Heart right ventricle (tissue), 16 donors: ENCODE results near the gene HEPACAM2. TPM values are rescaled to one million over a fixed set of nuclear protein-coding genes. Genes with fewer than 3 reads are reported as not detected.

Experiments
- ATAC-seq, 8 donors: fragments of 200-7000 bp; cut with Tn5 transposase; one replicate each; pipeline ENCODE4 v1.9.1; 2020; ENCODE audit warnings: mild to moderate bottlenecking in 8 of 8, moderate library complexity in 8 of 8, moderate number of reproducible peaks in 1 of 8
- DNase-seq, 2 donors: peaks; one replicate each; pipeline ENCODE4 v3.0.0-alpha.2; 2020
- H3K27ac ChIP-seq, 10 donors: fragments of 200-600 bp; sonication (generic) in 2 of 10; one replicate each; pipeline versions ENCODE4 v1.5.0 to v1.8.0; 2020 to 2022; ENCODE audit warnings: mild to moderate bottlenecking in 3 of 10
- H3K27me3 ChIP-seq, 7 donors: fragments of 200-600 bp; one replicate each; pipeline ENCODE4 v1.8.0; 2021 to 2022; ENCODE audit warnings: mild to moderate bottlenecking in 2 of 7
- H3K36me3 ChIP-seq, 9 donors: fragments of 200-600 bp; sonication (generic) in 1 of 9; one replicate each; pipeline versions ENCODE4 v1.5.0 to v1.8.0; 2020 to 2022; ENCODE audit warnings: mild to moderate bottlenecking in 2 of 9
- H3K4me1 ChIP-seq, 9 donors: fragments of 200-600 bp; sonication (generic) in 1 of 9; one replicate each; pipeline versions ENCODE4 v1.5.0 to v1.8.0; 2020 to 2022; ENCODE audit warnings: mild to moderate bottlenecking in 4 of 9
- H3K4me3 ChIP-seq, 10 donors: fragments of 200-600 bp; sonication (generic) in 2 of 10; one replicate each; pipeline versions ENCODE4 v1.5.0 to v1.8.0; 2020 to 2022; ENCODE audit warnings: mild to moderate bottlenecking in 7 of 10, moderate library complexity in 2 of 10
- H3K9me3 ChIP-seq, 11 donors: fragments of 200-600 bp in 10 of 11; sonication (generic) in 2 of 11; one replicate each; pipeline versions ENCODE4 v1.5.0 to v1.8.0; 2013 to 2022; ENCODE audit warnings: mild to moderate bottlenecking in 2 of 11, control low read depth in 1 of 11, moderate library complexity in 1 of 11
- WGBS, 2 donors: extraction: QIAGEN DNeasy Blood & Tissue Kit; methylation state at CpG; one replicate each; pipeline ENCODE4 v1.1.7; 2013; ENCODE audit warnings: inconsistent platforms in 1 of 2; 5-methylcytosine and 5-hydroxymethylcytosine counted together
- intact Hi-C, 10 donors: fragments of 100-400 bp; cut with DNase I; formaldehyde crosslinking; loops; one replicate each; pipeline versions ENCODE4 v1.11.1 to v1.14.2; 2022
- polyA plus RNA-seq, 2 donors: library from polyadenylated mRNA; stranded (reverse); fragments of 200-250 nt; gene quantifications; one replicate each; pipeline ENCODE4 v1.2.3, GENCODE V29; 2013
- total RNA-seq, 10 donors: library from RNA; stranded (reverse); fragmentation: NEBNext Ultra II Directional in 3 of 10; extraction: Animal tissue kit (Norgen Biotek cat#: 25700) in 3 of 10; gene quantifications; one replicate each; pipeline versions ENCODE4 v1.2.1 to v1.2.4, GENCODE V29; 2021 to 2023
- TF ChIP-seq, protein P1 (sequence below), 9 donors: fragments of 200-600 bp; sonication (generic) in 2 of 9; IDR thresholded peaks; one replicate each; pipeline versions ENCODE4 v1.5.0 to v1.8.0; 2021 to 2022; ENCODE audit warnings: antibody characterized with exemption in 9 of 9, mild to moderate bottlenecking in 5 of 9, moderate library complexity in 1 of 9
- donor health status: Arrhythmogenic right ventricular cardiomyopathy.
- donor health status: ischemic (EF 13 %, LVEDD 7.1; RV severe dilation, severe dysfunction).
- donor health status: healthy with polysubstance abuse.
- donor health status: DM: no; HTN: yes; CAD: no.
- donor health status: DM: no; HTN: no; CAD: no.
- donor health status: ischemic (EF 25% LVEDD 6.9; RV normal size, moderate dysfunction).
- donor health status: ischemic (EF 25% LVEDD 5.7; RV mildly dilated, moderate dysfunction).
- donor health status: healthy.
- donor health status: DM: yes; HTN: yes; CAD: no.
- donor health status: Ischemic cardiomyopathy.
- donor health status: ischemic (EF 35%, LVEDD 5.7; RV mildly dilated, moderate dysfunction).
- donor health status: nonischemic (EF 11% LVEDD 7.7; RV severe dilation, severe dysfunction).
- donor health status: DM: yes; HTN: yes; CAD: no.
- donor health status: PGD.
- donor health status: ischemic (EF 29% LVEDD 5.4; RV normal size, mild dysfunction).
- donor health status: nonischemic (EF 23%, LVEDD 6.1; RV moderate dilation, normal function).

Gene HEPACAM2
- total and polyA plus RNA-seq, 12 donors = 0.19 to 0.24 TPM; not detected in 10

DNA sequence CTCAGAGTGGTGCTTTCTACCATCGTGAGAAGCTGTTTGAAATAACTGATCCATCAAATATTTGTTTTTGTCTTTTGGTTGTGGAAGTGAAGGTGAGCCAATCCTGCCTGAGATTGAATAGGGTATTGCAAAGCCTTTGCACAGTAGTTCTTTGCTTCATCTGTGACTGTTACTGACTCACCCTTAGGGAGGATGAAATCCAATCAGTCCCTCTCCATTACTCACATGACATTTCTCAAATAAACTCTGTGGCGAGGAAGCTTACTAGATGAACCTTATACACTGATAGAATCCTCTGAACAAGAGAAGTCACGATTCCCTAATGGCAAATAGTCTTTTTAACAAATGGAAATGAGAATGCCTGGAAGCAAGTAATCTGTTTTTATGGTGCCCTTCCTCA, 31.9 kb downstream of the HEPACAM2 start:
- intact Hi-C loops = no loop called here
- Histone ChIP-seq H3K4me1 (no peaks in the 10 kb centered on the region), H3K27ac (no peak overlapping the region), H3K4me3 (no peak overlapping the region), H3K36me3 (no peaks in the 10 kb centered on the region), H3K9me3 (no peaks in the 10 kb centered on the region), H3K27me3 (peaks cover 0 to 24% (median 8%) of the 10 kb centered on the region in 7 donors)
- TF ChIP-seq, protein P1, sequence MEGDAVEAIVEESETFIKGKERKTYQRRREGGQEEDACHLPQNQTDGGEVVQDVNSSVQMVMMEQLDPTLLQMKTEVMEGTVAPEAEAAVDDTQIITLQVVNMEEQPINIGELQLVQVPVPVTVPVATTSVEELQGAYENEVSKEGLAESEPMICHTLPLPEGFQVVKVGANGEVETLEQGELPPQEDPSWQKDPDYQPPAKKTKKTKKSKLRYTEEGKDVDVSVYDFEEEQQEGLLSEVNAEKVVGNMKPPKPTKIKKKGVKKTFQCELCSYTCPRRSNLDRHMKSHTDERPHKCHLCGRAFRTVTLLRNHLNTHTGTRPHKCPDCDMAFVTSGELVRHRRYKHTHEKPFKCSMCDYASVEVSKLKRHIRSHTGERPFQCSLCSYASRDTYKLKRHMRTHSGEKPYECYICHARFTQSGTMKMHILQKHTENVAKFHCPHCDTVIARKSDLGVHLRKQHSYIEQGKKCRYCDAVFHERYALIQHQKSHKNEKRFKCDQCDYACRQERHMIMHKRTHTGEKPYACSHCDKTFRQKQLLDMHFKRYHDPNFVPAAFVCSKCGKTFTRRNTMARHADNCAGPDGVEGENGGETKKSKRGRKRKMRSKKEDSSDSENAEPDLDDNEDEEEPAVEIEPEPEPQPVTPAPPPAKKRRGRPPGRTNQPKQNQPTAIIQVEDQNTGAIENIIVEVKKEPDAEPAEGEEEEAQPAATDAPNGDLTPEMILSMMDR (IDR thresholded peaks at IDR 0.05) = no peak
- ATAC-seq = no peak
- 60 to 73% methylated on average over 3 of the region's 3 CpGs for WGBS, 2 donors
- no peak for DNase-seq

DNA sequence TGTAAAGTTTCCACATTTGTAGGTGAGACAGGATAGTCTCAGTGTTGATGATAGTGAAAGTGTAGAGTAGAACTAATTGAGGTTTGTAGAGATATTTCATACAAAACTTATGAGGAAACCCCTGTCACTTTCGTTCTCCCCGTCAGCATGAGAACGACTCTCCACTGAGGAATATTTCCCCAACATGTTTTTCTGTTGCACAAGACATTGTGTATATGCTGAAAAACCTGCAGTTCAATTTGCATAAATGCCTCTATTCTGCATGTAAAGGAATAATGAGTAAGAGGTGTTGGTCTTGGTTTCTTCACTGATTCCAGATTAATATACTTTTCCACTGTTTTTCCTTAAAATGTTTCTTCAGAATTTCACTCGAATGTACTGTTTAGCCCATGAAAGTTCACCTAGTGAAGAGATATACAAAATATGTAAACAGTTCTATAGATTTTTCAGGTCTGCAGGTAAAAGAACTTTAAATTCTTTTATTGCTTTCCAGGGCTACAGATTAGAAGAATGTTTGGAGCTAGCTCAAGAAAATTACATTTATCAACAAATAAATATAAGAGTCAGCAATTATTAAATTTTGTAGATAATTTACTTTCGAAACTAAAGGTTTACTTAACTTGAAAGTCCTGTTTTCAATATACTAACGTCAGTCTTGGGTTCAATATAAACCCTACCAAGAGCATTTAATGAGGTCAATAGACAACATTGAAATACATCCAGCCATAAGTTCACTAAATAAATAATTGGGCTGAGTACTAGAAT, 37.2 kb downstream of the HEPACAM2 start:
- no peaks in the 10 kb centered on the region for H3K36me3 ChIP-seq
- H3K4me3 ChIP-seq = no peak overlapping the region
- DNase-seq (no peak), ATAC-seq (no peak)
- H3K9me3 ChIP-seq = no peaks in the 10 kb centered on the region
- H3K27me3 ChIP-seq = peaks cover 0 to 29% (median 12%) of the 10 kb centered on the region in 7 donors
- WGBS, 2 donors = 68 to 77% methylated on average over 6 of the region's 6 CpGs
- no peaks in the 10 kb centered on the region for H3K4me1 ChIP-seq
- H3K27ac ChIP-seq = no peak overlapping the region
- intact Hi-C loops = no loop called here
- TF ChIP-seq, protein P1 (IDR thresholded peaks at IDR 0.05) = no peak

DNA sequence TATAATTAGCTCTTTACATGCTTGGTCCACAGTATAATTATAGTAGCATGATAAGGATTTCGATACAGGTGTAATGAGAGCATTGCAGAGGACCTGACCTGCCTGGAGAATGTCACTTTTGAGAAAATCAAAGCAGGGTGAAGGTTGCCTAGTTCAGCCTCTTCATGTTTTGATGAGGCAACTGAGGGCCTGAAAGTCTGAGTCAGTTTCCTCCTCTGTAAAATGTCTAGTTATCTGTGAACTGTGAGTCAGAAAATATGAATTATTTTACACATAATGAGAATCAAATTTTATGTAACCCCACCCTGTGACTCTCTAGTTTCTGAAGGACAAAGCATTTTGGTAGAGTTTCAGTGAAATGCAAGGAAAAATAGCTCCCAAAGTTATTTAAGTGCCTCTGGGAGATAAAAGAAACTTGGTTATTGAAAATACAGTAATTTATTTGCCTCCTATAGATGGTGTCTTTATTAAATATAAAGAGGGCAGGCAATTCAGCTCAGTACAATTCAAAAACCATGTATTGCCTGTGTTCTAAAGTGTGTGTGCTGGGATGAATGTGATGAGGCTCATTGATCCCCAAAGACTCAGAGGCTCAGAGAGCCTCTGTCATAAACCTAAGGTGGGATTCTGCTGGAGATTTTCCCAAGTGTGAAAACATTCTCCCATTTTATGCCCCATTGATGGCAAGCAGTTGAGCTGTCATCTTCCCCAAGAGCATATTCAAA, 40.8 kb downstream of the HEPACAM2 start:
- WGBS, 2 donors = 32 to 34% methylated on average over 1 of the region's 1 CpG
- Histone ChIP-seq H3K27me3 (peaks cover 0 to 28% (median 10%) of the 10 kb centered on the region in 7 donors), H3K9me3 (no peaks in the 10 kb centered on the region), H3K36me3 (no peaks in the 10 kb centered on the region), H3K4me1 (no peaks in the 10 kb centered on the region), H3K27ac (no peak overlapping the region), H3K4me3 (no peak overlapping the region)
- DNase-seq (no peak), ATAC-seq (no peak)
- intact Hi-C loops = no loop called here
- TF ChIP-seq, protein P1 (IDR thresholded peaks at IDR 0.05) = no peak

DNA sequence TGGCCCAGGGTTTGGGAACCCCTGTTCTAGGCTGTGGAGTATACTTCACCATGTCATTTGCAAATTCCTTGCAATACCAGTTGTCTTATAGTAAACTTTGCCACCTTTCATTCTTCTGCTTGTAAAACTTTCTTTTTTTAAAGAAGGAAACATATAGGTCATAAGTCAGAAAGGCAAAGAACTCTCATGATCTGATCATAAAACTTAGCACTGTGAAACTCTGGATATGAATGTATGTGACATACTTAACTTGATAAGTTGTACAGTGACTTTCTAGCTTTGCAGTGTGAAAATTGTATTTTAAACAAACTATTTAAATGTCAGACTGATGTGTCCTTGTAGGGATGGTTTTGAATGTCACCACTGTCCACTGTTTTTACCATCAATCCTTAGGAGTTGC, 47.1 kb downstream of the HEPACAM2 start:
- no peaks in the 10 kb centered on the region for H3K4me1 ChIP-seq
- intact Hi-C loops = no loop called here

More for the DNA sequence above, 47.1 kb downstream of the HEPACAM2 start:
- no peak overlapping the region for H3K4me3 ChIP-seq
- DNase-seq (no peak), ATAC-seq (no peak)
- TF ChIP-seq, protein P1 (IDR thresholded peaks at IDR 0.05) = no peak
- H3K36me3 ChIP-seq = no peaks in the 10 kb centered on the region
- peaks cover 0 to 26% (median 0%) of the 10 kb centered on the region in 7 donors for H3K27me3 ChIP-seq
- no peaks in the 10 kb centered on the region for H3K9me3 ChIP-seq
- H3K27ac ChIP-seq = no peak overlapping the region
